Measurements from ENCODE around the gene ZNF669. TPM values are rescaled to one million over a fixed set of nuclear protein-coding genes. Genes with fewer than 3 reads are reported as not detected.

ZNF669 gene
- total RNA-seq, result 5.6 and 10.5 TPM in 2 replicates

DNA sequence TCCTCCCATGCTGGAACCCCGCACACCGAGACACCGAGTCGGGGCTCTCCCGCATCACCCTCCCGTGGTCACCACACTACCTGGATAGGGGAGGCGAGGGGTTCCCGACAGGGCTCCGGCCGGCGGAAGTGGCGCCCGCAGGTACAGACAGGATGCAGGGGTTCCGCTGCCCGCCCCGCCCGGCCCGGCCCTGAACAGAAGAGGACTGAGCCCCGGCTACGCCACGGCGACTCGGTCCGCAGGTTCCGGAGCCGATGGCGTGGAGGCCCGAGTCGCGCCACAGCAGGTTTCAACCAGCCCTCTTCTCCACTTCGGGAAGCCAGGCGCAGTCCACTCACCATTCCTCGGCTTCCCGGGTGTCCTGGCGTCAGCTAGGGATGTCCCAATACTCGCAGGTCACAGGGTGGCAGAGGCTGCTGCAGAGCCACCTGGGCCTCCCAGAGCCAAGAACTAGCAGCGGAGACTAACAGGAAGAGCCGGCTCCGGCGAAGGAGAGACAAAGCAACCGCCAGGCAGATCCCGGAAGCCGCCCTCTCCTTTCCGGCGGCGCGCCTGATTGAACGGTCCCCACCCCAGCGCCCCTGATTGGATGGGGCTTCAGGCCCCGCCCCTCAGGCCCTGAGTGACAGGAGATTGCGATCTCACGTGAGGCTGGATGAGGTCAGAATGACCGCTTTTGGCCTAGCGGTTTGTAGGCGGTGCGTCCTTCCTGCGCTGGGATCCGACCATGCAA lies at the start of gene ZNF669:
TSS of gene ZNF669 (minus strand) at position 498 of the 733 bp plus-strand sequence. CDS start at position 341, 157 bp downstream.

GRCh38 chr1:247078258-247079140 lies 25.7 kb downstream of the ZNF669 start, which contains the start of gene ZNF670:
Gene ZNF670, minus strand, starts transcription at chr1:247078811. Its CDS starts 215 bp downstream, at chr1:247078596.

Other genes with a start within 250 kb of the ZNF669 start
- gene AHCTF1, start 172.4 kb downstream of the ZNF669 start, total RNA-seq, result 26.7 and 34.7 TPM in 2 replicates
- gene ZNF695, start 96.3 kb downstream of the ZNF669 start, total RNA-seq, result 0.81 and 1.5 TPM in 2 replicates
- 3.0 and 4.4 TPM in 2 replicates for gene ZNF670, start 25.5 kb downstream of the ZNF669 start, total RNA-seq
- gene ZNF124, start 67.7 kb upstream of the ZNF669 start, total RNA-seq, result 39.0 and 57.4 TPM in 2 replicates
- gene VN1R5, start 151.7 kb upstream of the ZNF669 start, total RNA-seq, result not detected in 2 replicates
- 28.9 and 36.8 TPM in 2 replicates for gene ZNF496, start 227.5 kb upstream of the ZNF669 start, total RNA-seq

All from hair follicle dermal papilla cell (primary cell).